C4-2B (cell line): Measurements from ENCODE around the gene PIKFYVE.

Experiments
- CTCF ChIP-seq: fragments of 450-650 bp; conservative IDR thresholded peaks from 2 replicates; pipeline ENCODE4 v1.5.1; 2017; ENCODE audit warnings: mild to moderate bottlenecking
- ZFX ChIP-seq: fragments of 450-650 bp; IDR thresholded peaks from 2 replicates; pipeline ENCODE4 v1.6.1; 2017

DNA sequence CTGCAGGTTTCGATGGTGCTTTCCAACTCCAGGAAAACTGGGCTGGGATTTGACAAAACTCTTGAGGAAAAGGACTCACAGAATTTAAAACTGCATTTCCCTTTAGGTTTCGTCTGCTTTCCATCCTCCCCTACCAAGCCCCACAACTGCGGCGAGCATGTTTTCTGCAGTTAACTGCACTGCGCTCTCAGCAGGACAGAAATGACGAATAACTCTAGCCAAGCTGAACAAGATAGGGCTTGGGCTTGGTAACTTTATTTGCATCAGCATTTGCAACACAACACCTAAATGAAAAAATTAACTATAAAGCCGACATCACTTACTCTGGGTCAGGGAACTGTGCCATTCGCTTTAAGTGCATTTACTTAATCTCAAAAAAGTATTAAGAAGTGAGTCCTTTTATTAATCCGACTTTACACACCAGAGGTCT lies 669 bp upstream of the PIKFYVE start:
- TF ChIP-seq CTCF (no peak), ZFX (no peak)
